GM12878 (cell line): ENCODE results near the gene LAMP1. TPM values are rescaled to one million over a fixed set of nuclear protein-coding genes. Genes with fewer than 3 reads are reported as not detected.

Source experiments
- ATAC-seq: fragments of 200-7000 bp; cut with Tn5 transposase; 3 replicates; pipeline ENCODE4 v1.9.1; 2020; ENCODE audit warnings: mild to moderate bottlenecking, moderate library complexity
- BruUV-seq: library from RNA; stranded (reverse); fragments of 400-500 nt; replicated peaks from 2 replicates; lab custom pipeline; 2021; lab: Mats Ljungman, UMichigan
- CTCF ChIA-PET: fragments of 300-600 bp; sonication (Branson Sonifier 250); formaldehyde crosslinking; extraction: SDS; loops from one replicate; lab custom pipeline; 2021; ENCODE audit warnings: inconsistent platforms; lab: Yijun Ruan, JAX
- POLR2A ChIA-PET: fragments of 350-600 bp; formaldehyde crosslinking; extraction: SDS; loops from one replicate; lab custom pipeline; 2021; ENCODE audit warnings: inconsistent platforms; lab: Charles Lee
- RAD21 ChIA-PET: fragments of 300-600 bp; sonication (Branson Sonifier 250); formaldehyde crosslinking; loops from one replicate; lab custom pipeline; 2023; ENCODE audit warnings: antibody characterized with exemption; ENCODE audit not compliant: unreplicated experiment; lab: Charles Lee
- SMC1A ChIA-PET: fragments of 300-600 bp; sonication (Branson Sonifier 250); formaldehyde crosslinking; loops from one replicate; lab custom pipeline; 2023; ENCODE audit not compliant: unreplicated experiment, uncharacterized antibody; lab: Charles Lee
- DNase-seq: peaks from one replicate; pipeline ENCODE4 v3.0.0-alpha.2; 2011; ENCODE audit warnings: low read depth, low spot score
- FAIRE-seq: peaks from 3 replicates; lab custom pipeline; 2011; peaks lifted over from hg19 to GRCh38; lab: Jason Lieb, UNC
- H2AFZ ChIP-seq: 2 replicates; pipeline ENCODE4 v1.6.0; 2011; ENCODE audit warnings: low read depth, low read length, control low read depth; ENCODE audit not compliant: control insufficient read depth
- H3K27ac ChIP-seq: 2 replicates; pipeline ENCODE4 v1.5.1; 2011; ENCODE audit warnings: control low read depth; ENCODE audit not compliant: control insufficient read depth, insufficient read depth
- H3K27me3 ChIP-seq, 2 experiments: replicated peaks in 1 of 2; 2 replicates each; pipeline versions ENCODE4 v1.6.0 to v1.6.1; 2011; ENCODE audit warnings: low read length in 1 of 2; ENCODE audit not compliant: control insufficient read depth in 2 of 2, insufficient read depth in 2 of 2
- H3K36me3 ChIP-seq, 2 experiments: 2 replicates each; pipeline ENCODE4 v1.5.1; 2011; ENCODE audit warnings: low read length in 1 of 2; ENCODE audit not compliant: control insufficient read depth in 2 of 2, insufficient read depth in 2 of 2
- H3K4me1 ChIP-seq: 2 replicates; pipeline ENCODE4 v1.6.1; 2011; ENCODE audit warnings: mild to moderate bottlenecking, low read length, moderate library complexity, mixed read lengths; ENCODE audit not compliant: control insufficient read depth, insufficient read depth
- H3K4me2 ChIP-seq: 2 replicates; pipeline ENCODE4 v1.6.0; 2011; ENCODE audit warnings: control low read depth; ENCODE audit not compliant: control insufficient read depth, insufficient read depth
- H3K4me3 ChIP-seq: fragments of 200-600 bp; sonication (generic); 2 replicates; pipeline ENCODE4 v1.5.1; 2016
- H3K79me2 ChIP-seq: 2 replicates; pipeline ENCODE4 v1.6.0; 2011; ENCODE audit warnings: low read length; ENCODE audit not compliant: control insufficient read depth, insufficient read depth
- H3K9ac ChIP-seq: 2 replicates; pipeline ENCODE4 v1.8.0; 2011; ENCODE audit warnings: low read length, control low read depth, mixed read lengths; ENCODE audit not compliant: control insufficient read depth, insufficient read depth
- H3K9me3 ChIP-seq: replicated peaks from 3 replicates; pipeline ENCODE4 v1.5.1; 2011; ENCODE audit warnings: mild to moderate bottlenecking, low read length; ENCODE audit not compliant: control insufficient read depth, insufficient read depth
- H4K20me1 ChIP-seq: 2 replicates; pipeline ENCODE4 v1.6.0; 2011; ENCODE audit not compliant: control insufficient read depth, insufficient read depth
- BACH1 ChIP-seq: fragments of 450-650 bp; IDR thresholded peaks from 2 replicates; pipeline ENCODE4 v1.6.1; 2017; ENCODE audit warnings: mild to moderate bottlenecking, borderline replicate concordance
- BRCA1 ChIP-seq: IDR thresholded peaks from 2 replicates; pipeline ENCODE4 v1.6.1; 2011; ENCODE audit warnings: low read depth, low read length, improper control_type of control experiment
- E2F4 ChIP-seq: IDR thresholded peaks from 2 replicates; pipeline ENCODE4 v1.6.1; 2012; ENCODE audit warnings: low read depth, low read length, improper control_type of control experiment
- RELA ChIP-seq: fragments of 450-650 bp; IDR thresholded peaks from 2 replicates; pipeline ENCODE4 v1.8.0; 2014; ENCODE audit warnings: borderline replicate concordance; ENCODE audit not compliant: partially characterized antibody
- ZNF384 ChIP-seq: IDR thresholded peaks from 2 replicates; pipeline ENCODE4 v1.6.1; 2012; ENCODE audit warnings: low read depth, mild to moderate bottlenecking, low read length, improper control_type of control experiment, borderline replicate concordance
- WGBS: methylation state at CpG from one replicate; pipeline ENCODE4 v1.1.6; 2016; ENCODE audit warnings: low lambda C conversion rate; ENCODE audit not compliant: insufficient replicate concordance, insufficient coverage; ENCODE audit errors: missing lambda C conversion rate; 5-methylcytosine and 5-hydroxymethylcytosine counted together
- in situ Hi-C: fragments of 300-500 bp; cut with MboI; formaldehyde crosslinking; loops from 9 replicates; pipeline ENCODE4 v1.14.3; 2018; ENCODE audit warnings: mixed read lengths
- intact Hi-C: fragments of 100-400 bp; cut with micrococcal nuclease; formaldehyde crosslinking; loops from one replicate; pipeline ENCODE4 v1.14.2; 2022; ENCODE audit not compliant: unreplicated experiment
- polyA plus RNA-seq, 11 experiments: library from polyadenylated mRNA; depleted of rRNA in 4 of 11; unstranded in 6 of 11; stranded (reverse) in 5 of 11; fragments of >200 nt; fragmentation: Nextera tagmentation in 4 of 11; fragmentation: Illumina TruSeq in 1 of 11; extraction: Ambion mirVana in 4 of 11; extraction: Trizol in 1 of 11; gene quantifications; 1 replicate in 1 of 11; 2 replicates in 10 of 11; pipeline versions ENCODE4 v1.2.1 to v1.2.3, GENCODE V29; 2011 to 2016; ENCODE audit warnings: inconsistent platforms in 2 of 11, missing spikeins in 2 of 11, low read depth in 1 of 11
- total RNA-seq, 4 experiments: library from RNA; depleted of rRNA in 3 of 4; stranded (reverse); fragments of >200 nt in 3 of 4; fragmentation: Illumina TruSeq in 1 of 4; extraction: Trizol in 1 of 4; gene quantifications; 2 replicates each; pipeline versions ENCODE4 v1.2.1 to v1.2.3, GENCODE V29; 2013 to 2021

Gene LAMP1
- total and polyA plus RNA-seq, 10 of the 15 experiments (the other 5 are each of a cell fraction or from before 2014, with no cell fraction given), result 2.5 to 83.0 (median 32.7) TPM

DNA sequence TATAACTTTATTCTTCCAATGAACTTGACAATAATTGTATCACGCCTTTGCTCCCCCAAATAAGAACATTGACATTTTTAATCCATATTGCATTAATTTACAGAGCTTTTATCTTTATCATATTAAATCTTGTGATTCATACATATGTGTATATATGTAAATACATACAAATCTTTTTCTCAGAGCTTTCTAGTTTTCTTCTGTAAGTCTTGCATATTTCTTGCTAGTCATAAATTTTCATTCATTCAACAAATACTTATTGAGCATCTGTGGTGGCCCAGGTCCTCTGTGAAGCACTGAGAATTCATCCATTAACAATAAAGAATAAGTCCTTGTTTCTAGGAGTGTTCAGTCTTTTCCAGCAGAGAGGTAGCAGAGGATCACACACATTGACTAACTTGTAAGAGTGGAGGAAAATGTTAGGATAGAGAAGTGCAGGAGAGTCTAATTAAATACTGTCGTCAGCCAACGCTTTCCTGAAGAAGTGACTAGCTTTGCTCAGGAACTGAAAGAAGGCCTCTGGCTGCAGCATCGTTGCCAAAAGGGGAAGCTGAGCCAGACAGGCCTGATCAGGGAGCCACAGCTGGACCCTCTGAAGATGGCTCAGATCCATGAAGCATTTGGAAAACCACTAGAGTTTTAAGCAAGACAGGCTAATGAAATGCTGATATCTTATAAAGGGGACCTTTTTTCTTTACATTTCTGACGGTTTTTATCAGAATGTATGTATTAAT lies 38.6 kb upstream of the LAMP1 start:
- Histone ChIP-seq H3K27ac (no peak overlapping the region), H3K9me3 (no peaks in the 10 kb centered on the region), H4K20me1 (no peaks in the 10 kb centered on the region), H3K36me3 (peaks cover 8 to 11% of the 10 kb centered on the region in 2 experiments; a peak in 3 of 4 replicates)
- TF ChIP-seq BRCA1 (no peak), RELA (no peak), BACH1 (no peak), E2F4 (no peak), ZNF384 (no peak)
- TF ChIP-seq, all 136 proteins: peak for 0
- ChIA-PET RAD21 (no interaction called here), SMC1A (interaction anchor here (0.9 kb wide), 1 partner anchor 316 kb away, joined by 3 read pairs; no protein-coding TSS in a partner anchor), CTCF (interaction anchor here (0.9 kb wide), 1 partner anchor 20 kb away, joined by 3 read pairs; no protein-coding TSS in a partner anchor), POLR2A (interaction anchor here (0.6 kb wide), 1 partner anchor 15 kb away, joined by 3 read pairs; no protein-coding TSS in a partner anchor)
- 98% methylated on average over 5 of the region's 5 CpGs for WGBS
- DNase-seq (no peak), ATAC-seq (no peak), FAIRE-seq (no peak)
- Histone ChIP-seq H3K4me2 (no peak overlapping the region), H3K9ac (no peak overlapping the region), H3K4me1 (no peaks in the 10 kb centered on the region), H2AFZ (no peak overlapping the region), H3K79me2 (no peaks in the 10 kb centered on the region), H3K4me3 (no peak overlapping the region), H3K27me3 (no peaks in the 10 kb centered on the region)
- BruUV-seq, result TSS peak; percentile 19
- in situ Hi-C loops, result no loop called here
- intact Hi-C loops, result no loop called here
